H1 (cell line): ENCODE data around the gene GABPB2. TPM values are rescaled to one million over a fixed set of nuclear protein-coding genes. Genes with fewer than 3 reads are reported as not detected.

ENCODE experiments used
- CTCF ChIA-PET: fragments of 300-600 bp; sonication (Branson Sonifier 250); formaldehyde crosslinking; loops from one replicate; lab custom pipeline; 2021; ENCODE audit not compliant: partially characterized antibody; lab: Charles Lee
- POLR2A ChIA-PET: fragments of 300-600 bp; sonication (Branson Sonifier 250); formaldehyde crosslinking; loops from one replicate; lab custom pipeline; 2021; ENCODE audit warnings: inconsistent platforms; ENCODE audit not compliant: partially characterized antibody; lab: Charles Lee
- DNase-seq, 2 experiments: peaks; one replicate each; pipeline versions ENCODE4 v3.0.0 to v3.0.0-alpha.2; 2010 to 2022; ENCODE audit warnings: low spot score in 2 of 2, low read depth in 1 of 2, mixed read lengths in 1 of 2
- FAIRE-seq: peaks from 2 replicates; lab custom pipeline; 2011; peaks lifted over from hg19 to GRCh38; lab: Jason Lieb, UNC
- H2AFZ ChIP-seq: 2 replicates; pipeline ENCODE4 v1.8.1; 2012; ENCODE audit warnings: low read length, inconsistent platforms
- H2AK5ac ChIP-seq: 2 replicates; pipeline ENCODE4 v1.6.1; 2013; ENCODE audit warnings: low read depth, low read length
- H2BK120ac ChIP-seq: replicated peaks from 2 replicates; pipeline ENCODE3; 2013; ENCODE audit warnings: low read depth, low read length, inconsistent platforms
- H2BK12ac ChIP-seq: 2 replicates; pipeline ENCODE4 v1.6.1; 2013; ENCODE audit warnings: low read depth, low read length
- H2BK15ac ChIP-seq: 2 replicates; pipeline ENCODE4 v1.6.1; 2013; ENCODE audit warnings: low read length
- H2BK20ac ChIP-seq: 2 replicates; pipeline ENCODE4 v1.6.1; 2013; ENCODE audit warnings: low read length
- H2BK5ac ChIP-seq: 2 replicates; pipeline ENCODE4 v1.6.1; 2013; ENCODE audit warnings: low read depth, low read length
- H3K14ac ChIP-seq: 2 replicates; pipeline ENCODE4 v1.6.1; 2013; ENCODE audit warnings: inconsistent platforms; ENCODE audit not compliant: insufficient read length
- H3K18ac ChIP-seq: 2 replicates; pipeline ENCODE4 v1.6.1; 2013; ENCODE audit warnings: low read length; ENCODE audit errors: extremely low read depth
- H3K23ac ChIP-seq: 2 replicates; pipeline ENCODE4 v1.6.1; 2013; ENCODE audit warnings: inconsistent platforms; ENCODE audit not compliant: insufficient read length
- H3K23me2 ChIP-seq: 2 replicates; pipeline ENCODE4 v1.6.1; 2013; ENCODE audit warnings: low read depth, low read length
- H3K27ac ChIP-seq: 2 replicates; pipeline ENCODE4 v1.6.1; 2011; ENCODE audit warnings: low read depth, low read length, inconsistent platforms
- H3K27me3 ChIP-seq, 4 experiments: replicated peaks in 1 of 4; 1 replicate in 1 of 4; 2 replicates in 3 of 4; pipeline versions ENCODE4 v1.6.1 to v1.8.1; 2011 to 2013; ENCODE audit warnings: low read length in 3 of 4, mild to moderate bottlenecking in 3 of 4, inconsistent platforms in 2 of 4, mixed read lengths in 2 of 4, moderate library complexity in 1 of 4; ENCODE audit not compliant: control insufficient read depth in 3 of 4, insufficient read depth in 3 of 4; ENCODE audit errors: extremely low read depth in 1 of 4
- H3K36me3 ChIP-seq, 4 experiments: 2 replicates each; pipeline versions ENCODE4 v1.6.1 to v1.8.1; 2011 to 2013; ENCODE audit warnings: mild to moderate bottlenecking in 4 of 4, low read length in 3 of 4, moderate library complexity in 2 of 4, control low read depth in 1 of 4, inconsistent platforms in 1 of 4; ENCODE audit not compliant: insufficient read depth in 4 of 4, control insufficient read depth in 2 of 4
- H3K4ac ChIP-seq: replicated peaks from 2 replicates; pipeline ENCODE3; 2013; ENCODE audit warnings: low read length, low read depth, mixed read lengths, inconsistent platforms; ENCODE audit not compliant: insufficient read length
- H3K4me1 ChIP-seq, 4 experiments: replicated peaks in 1 of 4; 1 replicate in 1 of 4; 2 replicates in 3 of 4; pipeline versions ENCODE4 v1.6.1 to v1.8.1; 2011 to 2013; ENCODE audit warnings: low read length in 3 of 4, inconsistent platforms in 2 of 4, mixed read lengths in 1 of 4; ENCODE audit not compliant: insufficient read depth in 4 of 4, control insufficient read depth in 3 of 4
- H3K4me2 ChIP-seq, 2 experiments: 2 replicates each; pipeline versions ENCODE4 v1.6.1 to v1.8.1; 2011 to 2013; ENCODE audit warnings: low read depth in 2 of 2, low read length in 2 of 2, control low read depth in 1 of 2, inconsistent platforms in 1 of 2, mild to moderate bottlenecking in 1 of 2; ENCODE audit not compliant: insufficient read depth in 1 of 2
- H3K4me3 ChIP-seq, 4 experiments: fragments of 200-600, 300-600 bp in 1 of 4; sonication (generic), shearing (Covaris generic), sonication (Bioruptor Twin) in 1 of 4; 2 replicates each; pipeline versions ENCODE4 v1.5.1 to v1.8.1; 2011 to 2016; ENCODE audit warnings: low read length in 4 of 4, low read depth in 3 of 4, control low read depth in 2 of 4, inconsistent platforms in 2 of 4, mild to moderate bottlenecking in 2 of 4, mixed read lengths in 1 of 4, moderate library complexity in 1 of 4; ENCODE audit not compliant: insufficient read depth in 2 of 4; ENCODE audit errors: extremely low read depth in 1 of 4
- H3K56ac ChIP-seq: replicated peaks from 2 replicates; pipeline ENCODE3; 2013; ENCODE audit warnings: low read depth, mild to moderate bottlenecking, mixed read lengths, low read length, inconsistent platforms; ENCODE audit not compliant: insufficient read length
- H3K79me1 ChIP-seq: 2 replicates; pipeline ENCODE4 v1.6.1; 2013; ENCODE audit warnings: low read depth, low read length, control low read depth
- H3K79me2 ChIP-seq, 2 experiments: 2 replicates each; pipeline versions ENCODE4 v1.6.1 to v1.8.1; 2012 to 2013; ENCODE audit warnings: low read length in 2 of 2, mild to moderate bottlenecking in 2 of 2, inconsistent platforms in 1 of 2; ENCODE audit not compliant: insufficient read depth in 2 of 2, control insufficient read depth in 1 of 2
- H3K9ac ChIP-seq, 4 experiments: replicated peaks in 1 of 4; 1 replicate in 1 of 4; 2 replicates in 3 of 4; pipeline versions ENCODE4 v1.6.1 to v1.8.1; 2011 to 2013; ENCODE audit warnings: low read depth in 3 of 4, low read length in 3 of 4, control low read depth in 2 of 4, mild to moderate bottlenecking in 2 of 4, moderate library complexity in 2 of 4, inconsistent platforms in 1 of 4; ENCODE audit errors: extremely low read depth in 1 of 4
- H3K9me3 ChIP-seq, 2 experiments: 2 replicates each; pipeline versions ENCODE4 v1.6.1 to v1.8.1; 2012 to 2013; ENCODE audit warnings: mild to moderate bottlenecking in 2 of 2, moderate library complexity in 2 of 2, control low read depth in 1 of 2, inconsistent platforms in 1 of 2, low read depth in 1 of 2, low read length in 1 of 2, mixed read lengths in 1 of 2; ENCODE audit not compliant: insufficient read depth in 2 of 2
- H4K20me1 ChIP-seq, 2 experiments: replicated peaks in 1 of 2; 2 replicates each; pipeline versions ENCODE3 to v1.8.1; 2011 to 2013; ENCODE audit warnings: inconsistent platforms in 2 of 2, low read length in 2 of 2, mild to moderate bottlenecking in 1 of 2; ENCODE audit not compliant: insufficient read depth in 2 of 2, control insufficient read depth in 1 of 2
- H4K5ac ChIP-seq: 2 replicates; pipeline ENCODE4 v1.6.1; 2013; ENCODE audit warnings: low read length, low read depth, mixed read lengths, inconsistent platforms; ENCODE audit not compliant: insufficient read length
- H4K8ac ChIP-seq: 2 replicates; pipeline ENCODE4 v1.8.0; 2013; ENCODE audit warnings: mild to moderate bottlenecking, moderate library complexity, low read length, inconsistent platforms; ENCODE audit not compliant: insufficient read depth; ENCODE audit errors: extremely low read depth
- H4K91ac ChIP-seq: replicated peaks from 2 replicates; pipeline ENCODE3; 2013; ENCODE audit warnings: low read length, mixed read lengths, inconsistent platforms; ENCODE audit not compliant: insufficient read length
- CREB1 ChIP-seq: IDR thresholded peaks from 2 replicates; pipeline ENCODE4 v1.6.1; 2012; ENCODE audit warnings: inconsistent platforms
- FOSL1 ChIP-seq: IDR thresholded peaks from 2 replicates; pipeline ENCODE4 v1.6.1; 2011; ENCODE audit warnings: mild to moderate bottlenecking, low read depth, low read length, moderate library complexity; ENCODE audit not compliant: insufficient read depth
- JUND ChIP-seq: IDR thresholded peaks from 2 replicates; pipeline ENCODE4 v1.6.1; 2011; ENCODE audit warnings: mild to moderate bottlenecking, improper control_type of control experiment, low read length
- POU5F1 ChIP-seq: IDR thresholded peaks from 2 replicates; pipeline ENCODE4 v1.6.1; 2011; ENCODE audit warnings: low read depth, mild to moderate bottlenecking, low read length, moderate library complexity
- RAD21 ChIP-seq, 2 experiments: IDR thresholded peaks in 1 of 2; conservative IDR thresholded peaks in 1 of 2; 2 replicates each; pipeline ENCODE4 v1.6.1; 2011; ENCODE audit warnings: low read depth in 2 of 2, low read length in 2 of 2, improper control_type of control experiment in 1 of 2, inconsistent platforms in 1 of 2, mild to moderate bottlenecking in 1 of 2, moderate library complexity in 1 of 2
- SAP30 ChIP-seq: fragments of 300-600 bp; sonication (generic); IDR thresholded peaks from 2 replicates; pipeline ENCODE4 v1.7.1; 2012; ENCODE audit warnings: low read length, moderate library complexity, mild to moderate bottlenecking, inconsistent platforms; ENCODE audit not compliant: insufficient read depth, insufficient replicate concordance
- SRF ChIP-seq: IDR thresholded peaks from 2 replicates; pipeline ENCODE4 v1.6.1; 2011; ENCODE audit warnings: mild to moderate bottlenecking, low read depth, low read length, moderate library complexity
- TBP ChIP-seq: IDR thresholded peaks from 2 replicates; pipeline ENCODE4 v1.6.1; 2011; ENCODE audit warnings: low read depth, low read length, improper control_type of control experiment
- WGBS, 2 experiments: shearing (Covaris generic) in 1 of 2; methylation state at CpG; one replicate each; pipeline versions ENCODE4 v1.1.6 to v1.1.7; 2013 to 2015; ENCODE audit warnings: low lambda C conversion rate in 2 of 2, mixed read lengths in 2 of 2, inconsistent platforms in 1 of 2, low coverage in 1 of 2, missing lambda C conversion rate in 1 of 2; ENCODE audit not compliant: insufficient replicate concordance in 2 of 2, insufficient coverage in 1 of 2, insufficient read length in 1 of 2; ENCODE audit errors: extremely low coverage in 1 of 2, missing lambda C conversion rate in 1 of 2; 5-methylcytosine and 5-hydroxymethylcytosine counted together
- polyA plus RNA-seq, 7 experiments: library from polyadenylated mRNA; depleted of rRNA in 3 of 7; stranded (reverse) in 5 of 7; unstranded in 2 of 7; fragments of >200 nt in 5 of 7; fragments of 200-250 nt in 2 of 7; gene quantifications; 1 replicate in 5 of 7; 2 replicates in 1 of 7; 4 replicates in 1 of 7; pipeline versions ENCODE4 v1.2.1 to v1.2.3, GENCODE V29; 2011 to 2013; ENCODE audit warnings: missing spikeins in 2 of 7, mixed read lengths in 2 of 7
- total RNA-seq: library from RNA; stranded (reverse); fragmentation: NEBNext Ultra II Directional; extraction: Animal tissue kit (Norgen Biotek cat#: 25700); gene quantifications from 2 replicates; pipeline ENCODE4 v1.2.1, GENCODE V29; 2021
- TF ChIP-seq, protein P1 (sequence below): IDR thresholded peaks from 2 replicates; pipeline ENCODE4 v1.6.1; 2011; ENCODE audit warnings: low read depth, mild to moderate bottlenecking, low read length; ENCODE audit not compliant: insufficient read depth

GABPB2 gene
- total and polyA plus RNA-seq, 2 of the 8 experiments (the other 6 are each of a cell fraction or from before 2014, with no cell fraction given) = 1.8 to 2.4 TPM

DNA sequence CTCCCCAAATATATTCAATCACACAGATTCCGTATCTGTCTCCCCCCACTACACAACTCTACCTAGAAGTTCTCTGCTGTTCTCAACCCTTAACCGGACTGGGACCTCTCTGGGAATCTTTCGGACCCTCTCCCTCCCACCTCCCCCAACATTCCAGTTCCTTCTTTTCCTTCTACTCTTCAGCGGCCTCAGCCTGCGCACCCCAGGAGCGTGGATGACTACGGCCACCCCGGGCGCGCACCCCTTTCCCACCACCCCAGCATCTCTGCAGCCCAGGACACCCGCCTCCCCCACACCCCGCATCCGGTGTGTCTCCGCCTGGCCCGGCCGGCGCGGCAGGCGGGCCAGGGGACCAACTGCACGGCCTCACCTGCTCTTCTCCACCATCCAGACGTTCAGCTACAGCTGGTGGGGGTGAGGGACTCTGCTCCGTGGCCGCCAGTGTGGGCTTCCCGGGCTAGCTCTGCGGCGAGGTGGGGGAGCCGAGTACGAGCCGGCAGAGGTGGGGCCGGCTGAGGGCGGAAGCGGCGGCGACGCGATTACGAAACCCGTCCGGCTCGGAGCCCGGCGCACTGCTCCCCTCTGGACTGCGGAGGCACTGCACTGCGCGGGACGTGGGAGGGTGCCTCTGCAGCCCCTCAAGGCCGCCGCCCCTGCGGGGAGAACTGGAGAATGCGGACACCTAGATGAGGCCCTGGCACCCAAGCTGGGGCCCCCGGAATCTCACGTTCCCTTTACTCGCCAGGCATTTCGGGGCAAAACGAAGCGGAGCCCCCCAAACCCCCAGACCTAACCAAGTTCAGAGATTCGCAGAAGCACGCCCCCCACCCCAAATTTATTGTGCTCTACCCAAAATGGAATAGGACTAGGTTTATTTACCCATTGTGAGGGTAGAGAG is 11.2 kb upstream of the GABPB2 start, which contains the start of gene CDC42SE1:
TSS of gene CDC42SE1 (minus strand) at position 514 of the 898 bp plus-strand sequence. CDS start 3,892 bp downstream, outside the sequence.
- ChIA-PET POLR2A (interaction anchor here (0.6 to 9.1 kb wide), 11 partner anchors 11 to 130 kb away, joined by 3 to 107 read pairs (median 4); partner anchors contain the start of genes C1orf56, GABPB2, MINDY1 and VPS72), CTCF (interaction anchor here (0.6 to 7.3 kb wide), 15 partner anchors 12 to 748 kb away, joined by 3 to 95 read pairs (median 5); partner anchors contain the start of genes C1orf56, GABPB2 and MINDY1)
- peak within 1 kb of the TSS; percentile 92 for H3K4ac ChIP-seq
- no peak within 1 kb of the TSS for H2AFZ ChIP-seq
- H4K20me1 ChIP-seq = peaks cover 0 to 8% of the 10 kb centered on the region in 2 experiments
- H3K9me3 ChIP-seq = no peaks in the 10 kb centered on the region
- H3K56ac ChIP-seq = peak within 1 kb of the TSS; percentile 90
- H3K23ac ChIP-seq = no peak within 1 kb of the TSS
- H3K27me3 ChIP-seq = no peaks in the 10 kb centered on the region
- H2BK120ac ChIP-seq = no peak within 1 kb of the TSS
- no peak within 1 kb of the TSS; the same call in 1 of the 2 replicates for H2BK12ac ChIP-seq
- peaks cover 11 to 23% (median 20%) of the 10 kb centered on the region in 4 experiments for H3K36me3 ChIP-seq
- WGBS, 2 experiments = 0% methylated on average over 50 of the region's 58 CpGs; no CpG with 5 or more reads in 1 of the 2 experiments
- H3K4me3 ChIP-seq = peak within 1 kb of the TSS; percentile 80 to 97 (median 89)
- no peak within 1 kb of the TSS for H2BK20ac ChIP-seq
- H3K4me2 ChIP-seq = peak within 1 kb of the TSS; percentile 81 to 96
- H2BK15ac ChIP-seq = no peak within 1 kb of the TSS; the same call in 1 of the 2 replicates
- peak within 1 kb of the TSS; percentile 86 for H4K91ac ChIP-seq
- H3K79me1 ChIP-seq = peaks cover 12% of the 10 kb centered on the region
- DNase-seq = peak in 1 of 2 experiments; percentile 85
- H3K18ac ChIP-seq = peak within 1 kb of the TSS; percentile 97
- peak within 1 kb of the TSS; percentile 68; the same call in 1 of the 2 replicates for H4K8ac ChIP-seq
- H4K5ac ChIP-seq = peak within 1 kb of the TSS; percentile 92
- peak within 1 kb of the TSS; percentile 63 for H3K27ac ChIP-seq
- peaks cover 7 to 67% of the 10 kb centered on the region in 2 experiments for H3K79me2 ChIP-seq
- peaks cover 4 to 14% (median 6%) of the 10 kb centered on the region in 4 experiments; a peak in 6 of 7 replicates for H3K4me1 ChIP-seq
- no peak within 1 kb of the TSS for H3K14ac ChIP-seq
- peak within 1 kb of the TSS; percentile 90 for H2BK5ac ChIP-seq
- peaks cover 13% of the 10 kb centered on the region; the same call in 1 of the 2 replicates for H3K23me2 ChIP-seq
- FAIRE-seq = no peak
- H3K9ac ChIP-seq = peak within 1 kb of the TSS; percentile 25 to 84 (median 76)
- H2AK5ac ChIP-seq = no peak within 1 kb of the TSS
- TF ChIP-seq POU5F1 (no peak), FOSL1 (no peak), RAD21 (IDR thresholded peaks at IDR 0.05 in 1 of 2, conservative IDR thresholded peaks at IDR 0.05 in 1 of 2; ENCODE audit: low read depth in 2 of 2, low read length in 2 of 2) (peak; percentile 20 to 50; a peak in 3 of 4 replicates), JUND (no peak; the same call in 1 of the 2 replicates), TBP (peak; percentile 22; the same call in 1 of the 2 replicates), SAP30 (no peak), CREB1 (peak; percentile 72), SRF (no peak)
- TF ChIP-seq, protein P1, sequence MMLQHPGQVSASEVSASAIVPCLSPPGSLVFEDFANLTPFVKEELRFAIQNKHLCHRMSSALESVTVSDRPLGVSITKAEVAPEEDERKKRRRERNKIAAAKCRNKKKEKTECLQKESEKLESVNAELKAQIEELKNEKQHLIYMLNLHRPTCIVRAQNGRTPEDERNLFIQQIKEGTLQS = no peak
